ENCODE results near the gene FBXL5. TPM values are rescaled to one million over a fixed set of nuclear protein-coding genes. Genes with fewer than 3 reads are reported as not detected.

The FBXL5 gene
- total and polyA plus RNA-seq, 2 donors (not counting 3 experiments of a cell fraction or from before 2014, with no cell fraction given): 42.2 to 60.2 TPM

GRCh38 chr4:15558561-15558960 lies 96.6 kb downstream of the FBXL5 start:
- FAIRE-seq: no peak
- Histone ChIP-seq H3K4me3 (replicated peaks in 1 of 3; ENCODE audit: insufficient read depth in 1 of 3, low read depth in 1 of 3, low read length in 3 of 3) (no peak overlapping the region), H3K9me3 (replicated peaks; ENCODE audit: control insufficient read depth, insufficient read depth, low read length) (no peaks in the 10 kb centered on the region), H3K36me3 (ENCODE audit: control insufficient read depth in 2 of 2, extremely low read depth in 1 of 2, insufficient read depth in 2 of 2, low read length in 2 of 2) (peaks cover 0 to 2% of the 10 kb centered on the region in 2 experiments), H3K27ac (ENCODE audit: insufficient read depth, low read depth, low read length) (no peak overlapping the region), H3K9me1 (replicated peaks; ENCODE audit: control insufficient read depth, extremely low read depth, insufficient read depth, low read length) (no peaks in the 10 kb centered on the region), H3K4me1 (ENCODE audit: control insufficient read depth, extremely low read depth, insufficient read depth, low read length) (no peaks in the 10 kb centered on the region), H3K27me3 (ENCODE audit: control insufficient read depth in 2 of 2, insufficient read depth in 2 of 2, low read length in 2 of 2) (no peaks in the 10 kb centered on the region), H4K20me1 (replicated peaks; ENCODE audit: control insufficient read depth, extremely low read depth, insufficient read depth, low read length) (no peaks in the 10 kb centered on the region), H2AFZ (ENCODE audit: low read depth, low read length) (no peak overlapping the region), H3K4me2 (ENCODE audit: insufficient read depth, low read length) (no peak overlapping the region), H3K9ac (replicated peaks; ENCODE audit: extremely low read depth, insufficient read depth, low read length) (no peak overlapping the region), H3K79me2 (ENCODE audit: control insufficient read depth, insufficient read depth, low read length) (no peaks in the 10 kb centered on the region)
- BruUV-seq (replicated peaks): no TSS peak
- POLR2A ChIA-PET: no interaction called here
- dilution Hi-C loops (cut with MboI; ENCODE audit: extremely low pct_ligation_motif_present, low sequenced_read_pairs) (no loop called here), intact Hi-C loops (cut with micrococcal nuclease) (no loop called here)
- DNase-seq (ENCODE audit: low read depth, low spot score): no peak
- no peak for TF ChIP-seq MAX (IDR thresholded peaks at IDR 0.05; ENCODE audit: insufficient read depth, insufficient read length)
- CTCF ChIA-PET: interaction anchor here (2.1 kb wide), 1 partner anchor 79 kb away, joined by 5 read pairs; no protein-coding TSS in a partner anchor

DNA sequence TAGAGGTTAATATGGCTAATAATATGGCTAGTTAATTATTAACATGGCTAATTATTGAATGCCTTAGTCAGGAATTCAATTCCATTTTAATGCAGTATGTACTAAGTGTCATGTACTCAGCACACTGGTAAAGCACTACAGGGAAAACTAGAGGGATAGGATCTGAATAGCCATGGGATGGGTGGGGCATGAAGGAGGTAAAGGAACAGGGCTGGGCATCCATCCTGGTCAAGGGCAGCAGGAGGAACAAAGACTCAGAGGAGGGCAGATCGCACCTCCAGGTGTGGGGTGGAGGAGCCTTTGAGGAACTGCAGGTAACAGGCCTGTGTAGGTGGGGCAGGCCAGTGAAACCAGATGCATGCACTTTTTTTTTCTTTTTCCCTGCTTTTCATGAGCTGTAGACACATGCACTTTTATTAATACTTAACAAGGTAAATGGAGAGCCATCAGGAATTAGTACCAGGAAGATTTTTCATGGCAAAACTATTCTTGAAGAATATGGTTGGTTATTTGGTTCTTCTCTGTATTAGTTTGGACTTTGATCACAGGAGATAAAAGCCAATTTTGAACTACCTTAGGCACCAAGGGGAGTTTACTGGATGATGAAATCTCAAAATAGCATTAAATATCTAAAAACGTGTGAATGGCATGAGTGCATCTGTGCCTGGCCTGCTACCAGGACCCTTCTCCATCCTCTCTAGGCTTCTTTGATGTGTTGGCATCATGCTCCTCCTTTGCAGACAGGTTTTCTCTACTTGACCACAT lies 97.2 kb downstream of the FBXL5 start:
- H3K27me3 ChIP-seq (ENCODE audit: control insufficient read depth in 2 of 2, insufficient read depth in 2 of 2, low read length in 2 of 2): no peaks in the 10 kb centered on the region
- no peak for TF ChIP-seq JUN (IDR thresholded peaks at IDR 0.05; ENCODE audit: borderline replicate concordance, insufficient read depth, insufficient read length, low read depth)
- no peak for TF ChIP-seq CTCF (IDR thresholded peaks at IDR 0.05; ENCODE audit: extremely low read depth in 1 of 2, insufficient read depth in 1 of 2, low read depth in 1 of 2, low read length in 2 of 2)
- TF ChIP-seq MAX (IDR thresholded peaks at IDR 0.05; ENCODE audit: insufficient read depth, insufficient read length): no peak
- no peak for TF ChIP-seq MYC (IDR thresholded peaks at IDR 0.05; ENCODE audit: low read depth, low read length)
- TF ChIP-seq FOS (IDR thresholded peaks at IDR 0.05; ENCODE audit: borderline replicate concordance, insufficient read depth, low read length): no peak
- no peak for TF ChIP-seq EZH2 (IDR thresholded peaks at IDR 0.05; ENCODE audit: borderline replicate concordance, low read depth, low read length, severe bottlenecking)
- TF ChIP-seq POLR2A (IDR thresholded peaks at IDR 0.05; ENCODE audit: low read depth, low read length): no peak
- TF ChIP-seq GATA2 (IDR thresholded peaks at IDR 0.05; ENCODE audit: insufficient read depth, insufficient read length, low read depth, low read length): no peak
- no peak for TF ChIP-seq POLR2AphosphoS5 (IDR thresholded peaks at IDR 0.05; ENCODE audit: insufficient read depth, low read depth, low read length)
- dilution Hi-C loops (cut with MboI; ENCODE audit: extremely low pct_ligation_motif_present, low sequenced_read_pairs) (no loop called here), intact Hi-C loops (cut with micrococcal nuclease) (no loop called here)
- H3K9me3 ChIP-seq (replicated peaks; ENCODE audit: control insufficient read depth, insufficient read depth, low read length): no peaks in the 10 kb centered on the region
- FAIRE-seq (no peak), DNase-seq (ENCODE audit: low read depth, low spot score) (no peak)
- H3K79me2 ChIP-seq (ENCODE audit: control insufficient read depth, insufficient read depth, low read length): no peaks in the 10 kb centered on the region
- ChIA-PET POLR2A (no interaction called here), CTCF (interaction anchor here (2.1 kb wide), 1 partner anchor 78 kb away, joined by 5 read pairs; no protein-coding TSS in a partner anchor)
- no peak overlapping the region for H3K4me2 ChIP-seq (ENCODE audit: insufficient read depth, low read length)
- H3K27ac ChIP-seq (ENCODE audit: insufficient read depth, low read depth, low read length): no peak overlapping the region
- H3K9ac ChIP-seq (replicated peaks; ENCODE audit: extremely low read depth, insufficient read depth, low read length): no peak overlapping the region
- no peaks in the 10 kb centered on the region for H3K4me1 ChIP-seq (ENCODE audit: control insufficient read depth, extremely low read depth, insufficient read depth, low read length)
- no peaks in the 10 kb centered on the region for H3K9me1 ChIP-seq (replicated peaks; ENCODE audit: control insufficient read depth, extremely low read depth, insufficient read depth, low read length)
- no TSS peak for BruUV-seq (replicated peaks)
- peaks cover under 1 to 2% of the 10 kb centered on the region in 2 experiments for H3K36me3 ChIP-seq (ENCODE audit: control insufficient read depth in 2 of 2, extremely low read depth in 1 of 2, insufficient read depth in 2 of 2, low read length in 2 of 2)
- H3K4me3 ChIP-seq (replicated peaks in 1 of 3; ENCODE audit: insufficient read depth in 1 of 3, low read depth in 1 of 3, low read length in 3 of 3): no peak overlapping the region
- no peaks in the 10 kb centered on the region for H4K20me1 ChIP-seq (replicated peaks; ENCODE audit: control insufficient read depth, extremely low read depth, insufficient read depth, low read length)
- no peak overlapping the region for H2AFZ ChIP-seq (ENCODE audit: low read depth, low read length)
